GM20431 (cell line): ENCODE results near the gene TAS2R13.

Experiments
- in situ Hi-C: fragments of 300-500 bp; cut with MseI, MboI; formaldehyde crosslinking; loops from one replicate; pipeline ENCODE4 v1.15.0; 2020; ENCODE audit warnings: low sequenced_read_pairs; ENCODE audit not compliant: unreplicated experiment

Gene TAS2R13

GRCh38 chr12:10884086-10884725, 25.2 kb downstream of the TAS2R13 start, which contains the start of gene PRH1:
TSS of gene PRH1 (minus strand) at chr12:10884255. CDS start at chr12:10884217, 38 bp downstream.
- in situ Hi-C loops = no loop called here

GRCh38 chr12:10873378-10873777, 36.0 kb downstream of the TAS2R13 start:
- in situ Hi-C loops = no loop called here

GRCh38 chr12:10867381-10867780, 42.0 kb downstream of the TAS2R13 start:
- in situ Hi-C loops = no loop called here

GRCh38 chr12:10863512-10864218, 45.7 kb downstream of the TAS2R13 start:
- in situ Hi-C loops = no loop called here

GRCh38 chr12:10861366-10861765, 48.0 kb downstream of the TAS2R13 start:
- in situ Hi-C loops = no loop called here
